GM23338 (cell line): ENCODE data around the gene TMPRSS3. TPM values are rescaled to one million over a fixed set of nuclear protein-coding genes. Genes with fewer than 3 reads are reported as not detected.

Experiments
- ATAC-seq: fragments of 200-7000 bp; cut with Tn5 transposase; 3 replicates; pipeline ENCODE4 v1.9.1; 2020
- DNase-seq: peaks from one replicate; pipeline ENCODE4 v3.0.0-alpha.2; 2015; ENCODE audit warnings: low spot score
- H2AFZ ChIP-seq: fragments of 200-600 bp; sonication (generic); 2 replicates; pipeline ENCODE4 v1.8.0; 2016; ENCODE audit warnings: antibody characterized with exemption, mild to moderate bottlenecking, moderate library complexity
- H3F3A ChIP-seq: fragments of 200-600 bp; sonication (generic); replicated peaks from 2 replicates; pipeline ENCODE4 v1.8.0; 2017; ENCODE audit warnings: antibody characterized with exemption, mixed run types, low read depth
- H3K27ac ChIP-seq: fragments of 200-600 bp; sonication (generic); 2 replicates; pipeline ENCODE4 v1.6.1; 2016; ENCODE audit warnings: low read depth
- H3K27me3 ChIP-seq: fragments of 200-600 bp; sonication (generic); 2 replicates; pipeline ENCODE4 v1.8.0; 2016; ENCODE audit warnings: mild to moderate bottlenecking, mixed run types, moderate library complexity; ENCODE audit not compliant: insufficient read depth
- H3K36me3 ChIP-seq: fragments of 200-600 bp; sonication (generic); 2 replicates; pipeline ENCODE4 v1.8.0; 2016; ENCODE audit warnings: mild to moderate bottlenecking; ENCODE audit not compliant: insufficient read depth
- H3K4me1 ChIP-seq: fragments of 200-600 bp; sonication (generic); 2 replicates; pipeline ENCODE4 v1.8.0; 2016; ENCODE audit warnings: mild to moderate bottlenecking, moderate library complexity; ENCODE audit not compliant: insufficient read depth
- H3K4me2 ChIP-seq: fragments of 200-600 bp; sonication (generic); 2 replicates; pipeline ENCODE4 v1.7.1; 2017; ENCODE audit warnings: mixed run types
- H3K4me3 ChIP-seq: fragments of 200-600 bp; sonication (generic); 2 replicates; pipeline ENCODE4 v1.6.1; 2016; ENCODE audit warnings: mixed run types
- H3K79me2 ChIP-seq: fragments of 200-600 bp; sonication (generic); replicated peaks from 2 replicates; pipeline ENCODE4 v1.8.0; 2017; ENCODE audit warnings: mild to moderate bottlenecking; ENCODE audit not compliant: insufficient read depth
- H3K9me2 ChIP-seq: fragments of 200-600 bp; sonication (generic); 2 replicates; pipeline ENCODE4 v1.8.0; 2017; ENCODE audit not compliant: insufficient read depth
- H4K20me1 ChIP-seq: fragments of 200-600 bp; sonication (generic); replicated peaks from 2 replicates; pipeline ENCODE4 v1.8.0; 2017; ENCODE audit warnings: mild to moderate bottlenecking; ENCODE audit not compliant: insufficient read depth
- H3K27ac Mint-ChIP-seq: 2 replicates; pipeline ENCODE4 v1.8.0; 2020; ENCODE audit warnings: inconsistent platforms, mild to moderate bottlenecking, moderate library complexity, mixed read lengths
- H3K27me3 Mint-ChIP-seq: 3 replicates; pipeline ENCODE4 v1.8.0; 2022; ENCODE audit warnings: low read depth, mild to moderate bottlenecking, moderate library complexity, mixed read lengths, inconsistent platforms; ENCODE audit not compliant: insufficient read depth, poor library complexity
- H3K36me3 Mint-ChIP-seq: 3 replicates; pipeline ENCODE4 v1.8.0; 2021; ENCODE audit warnings: low read depth, mild to moderate bottlenecking, inconsistent platforms, moderate library complexity, mixed read lengths
- H3K4me1 Mint-ChIP-seq: 3 replicates; pipeline ENCODE4 v1.8.0; 2020; ENCODE audit warnings: mild to moderate bottlenecking, inconsistent platforms, mixed read lengths
- H3K4me3 Mint-ChIP-seq: 3 replicates; pipeline ENCODE4 v1.8.0; 2021; ENCODE audit warnings: moderate library complexity, mild to moderate bottlenecking, inconsistent platforms, mixed read lengths
- H3K9me3 Mint-ChIP-seq: 3 replicates; pipeline ENCODE4 v1.8.0; 2020; ENCODE audit warnings: moderate library complexity, mild to moderate bottlenecking, inconsistent platforms, mixed read lengths
- CREB1 ChIP-seq: fragments of 250-450 bp; sonication (Bioruptor Pico); IDR thresholded peaks from 2 replicates; pipeline ENCODE4 v1.5.0; 2020; ENCODE audit warnings: low read depth, mild to moderate bottlenecking, moderate library complexity
- EZH2 ChIP-seq: fragments of 200-600 bp; sonication (generic); IDR thresholded peaks from one replicate; pipeline ENCODE4 v1.8.0; 2017; ENCODE audit warnings: antibody characterized with exemption, mild to moderate bottlenecking, low read depth; ENCODE audit not compliant: unreplicated experiment
- EZH2phosphoT487 ChIP-seq: fragments of 200-600 bp; sonication (generic); IDR thresholded peaks from one replicate; pipeline ENCODE4 v1.8.1; 2018; ENCODE audit warnings: antibody characterized with exemption; ENCODE audit not compliant: unreplicated experiment
- JUNB ChIP-seq: IDR thresholded peaks from one replicate; pipeline ENCODE4 v1.6.1; 2016; ENCODE audit warnings: antibody characterized with exemption; ENCODE audit not compliant: unreplicated experiment
- NANOG ChIP-seq: IDR thresholded peaks from 2 replicates; pipeline ENCODE4 v1.6.1; 2016; ENCODE audit warnings: antibody characterized with exemption, borderline replicate concordance
- POLR2AphosphoS5 ChIP-seq: IDR thresholded peaks from 2 replicates; pipeline ENCODE4 v1.6.1; 2016; ENCODE audit warnings: antibody characterized with exemption, low read depth
- STAT1 ChIP-seq: IDR thresholded peaks from one replicate; pipeline ENCODE4 v1.6.1; 2016; ENCODE audit warnings: antibody characterized with exemption; ENCODE audit not compliant: unreplicated experiment
- ZNF114 ChIP-seq: fragments of 250-450 bp; sonication (Bioruptor Pico); IDR thresholded peaks from 2 replicates; pipeline ENCODE4 v1.5.0; 2020; ENCODE audit warnings: mild to moderate bottlenecking, moderate library complexity
- ZNF331 ChIP-seq: fragments of 250-450 bp; sonication (Bioruptor Pico); IDR thresholded peaks from 2 replicates; pipeline ENCODE4 v1.5.0; 2020; ENCODE audit warnings: low read depth, mild to moderate bottlenecking, moderate library complexity
- polyA plus RNA-seq: library from polyadenylated mRNA; unstranded; fragments of >200 nt; fragmentation: Nextera tagmentation; extraction: Ambion mirVana; gene quantifications from 2 replicates; pipeline ENCODE4 v1.2.1, GENCODE V29; 2016
- total RNA-seq: library from RNA; depleted of rRNA; stranded (reverse); fragments of >200 nt; shearing (Covaris generic); gene quantifications from 2 replicates; pipeline ENCODE4 v1.2.3, GENCODE V29; 2014
- TF ChIP-seq, protein P1 (sequence below): IDR thresholded peaks from 2 replicates; pipeline ENCODE4 v1.6.1; 2016; ENCODE audit warnings: antibody characterized with exemption
- TF ChIP-seq, protein P2 (sequence below): IDR thresholded peaks from one replicate; pipeline ENCODE4 v1.6.1; 2018; ENCODE audit warnings: antibody characterized with exemption; ENCODE audit not compliant: unreplicated experiment
- TF ChIP-seq, protein P3 (sequence below), 2 experiments: fragments of 200-600 bp in 1 of 2; sonication (generic) in 1 of 2; conservative IDR thresholded peaks; 2 replicates each; pipeline versions ENCODE4 v1.5.1 to v1.6.1; 2016 to 2017; ENCODE audit warnings: antibody characterized with exemption in 2 of 2, low read depth in 2 of 2, mild to moderate bottlenecking in 2 of 2, moderate library complexity in 1 of 2

The TMPRSS3 gene
- total and polyA plus RNA-seq, 2 experiments from 2014 or later, result 0.17 TPM; not detected in 1

DNA sequence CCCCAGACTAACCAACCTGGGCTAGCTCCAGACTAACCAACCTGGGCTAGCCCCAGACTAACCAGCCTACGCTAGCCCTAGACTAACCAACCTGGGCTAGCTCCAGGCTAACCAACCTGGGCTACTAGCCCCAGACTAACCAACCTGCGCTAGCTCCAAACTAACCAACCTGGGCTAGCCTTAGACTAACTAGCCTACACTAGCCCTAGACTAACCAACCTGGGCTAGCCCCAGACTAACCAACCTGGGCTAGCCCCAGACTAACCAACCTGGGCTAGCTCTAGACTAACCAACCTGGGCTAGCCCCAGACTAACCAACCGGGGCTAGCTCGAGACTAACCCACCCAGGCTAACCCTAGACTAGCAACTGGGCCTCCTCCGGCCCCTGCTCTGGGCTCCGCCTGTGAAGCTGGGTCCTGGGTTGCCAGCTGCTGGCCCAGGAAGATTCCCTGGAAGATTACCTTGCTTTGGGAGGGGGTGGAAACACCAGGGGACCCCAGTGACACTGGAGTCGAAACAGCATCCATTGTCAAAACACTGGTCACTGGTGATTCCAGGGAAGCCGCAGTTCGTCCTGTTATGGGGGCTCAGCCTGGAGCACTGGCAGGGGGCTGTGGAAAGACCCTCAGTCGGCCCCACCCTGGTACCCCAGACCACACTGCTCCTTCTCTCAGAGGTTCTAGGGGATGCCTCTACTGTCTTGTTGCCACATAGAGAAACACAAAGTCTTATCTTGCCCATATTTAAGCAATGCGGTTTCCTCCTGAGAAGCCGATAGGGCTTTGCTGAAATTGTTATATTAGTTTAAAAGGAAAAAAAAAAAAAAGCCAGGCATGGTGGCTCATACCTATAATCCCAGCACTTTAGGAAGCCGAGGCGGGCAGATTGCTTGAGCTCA, 46.2 kb downstream of the TMPRSS3 start (continued):
- TF ChIP-seq, protein P1, sequence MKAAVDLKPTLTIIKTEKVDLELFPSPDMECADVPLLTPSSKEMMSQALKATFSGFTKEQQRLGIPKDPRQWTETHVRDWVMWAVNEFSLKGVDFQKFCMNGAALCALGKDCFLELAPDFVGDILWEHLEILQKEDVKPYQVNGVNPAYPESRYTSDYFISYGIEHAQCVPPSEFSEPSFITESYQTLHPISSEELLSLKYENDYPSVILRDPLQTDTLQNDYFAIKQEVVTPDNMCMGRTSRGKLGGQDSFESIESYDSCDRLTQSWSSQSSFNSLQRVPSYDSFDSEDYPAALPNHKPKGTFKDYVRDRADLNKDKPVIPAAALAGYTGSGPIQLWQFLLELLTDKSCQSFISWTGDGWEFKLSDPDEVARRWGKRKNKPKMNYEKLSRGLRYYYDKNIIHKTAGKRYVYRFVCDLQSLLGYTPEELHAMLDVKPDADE, result no peak
- TF ChIP-seq CREB1 (CRISPR knock-in tag), result no peak
- TF ChIP-seq, protein P2, sequence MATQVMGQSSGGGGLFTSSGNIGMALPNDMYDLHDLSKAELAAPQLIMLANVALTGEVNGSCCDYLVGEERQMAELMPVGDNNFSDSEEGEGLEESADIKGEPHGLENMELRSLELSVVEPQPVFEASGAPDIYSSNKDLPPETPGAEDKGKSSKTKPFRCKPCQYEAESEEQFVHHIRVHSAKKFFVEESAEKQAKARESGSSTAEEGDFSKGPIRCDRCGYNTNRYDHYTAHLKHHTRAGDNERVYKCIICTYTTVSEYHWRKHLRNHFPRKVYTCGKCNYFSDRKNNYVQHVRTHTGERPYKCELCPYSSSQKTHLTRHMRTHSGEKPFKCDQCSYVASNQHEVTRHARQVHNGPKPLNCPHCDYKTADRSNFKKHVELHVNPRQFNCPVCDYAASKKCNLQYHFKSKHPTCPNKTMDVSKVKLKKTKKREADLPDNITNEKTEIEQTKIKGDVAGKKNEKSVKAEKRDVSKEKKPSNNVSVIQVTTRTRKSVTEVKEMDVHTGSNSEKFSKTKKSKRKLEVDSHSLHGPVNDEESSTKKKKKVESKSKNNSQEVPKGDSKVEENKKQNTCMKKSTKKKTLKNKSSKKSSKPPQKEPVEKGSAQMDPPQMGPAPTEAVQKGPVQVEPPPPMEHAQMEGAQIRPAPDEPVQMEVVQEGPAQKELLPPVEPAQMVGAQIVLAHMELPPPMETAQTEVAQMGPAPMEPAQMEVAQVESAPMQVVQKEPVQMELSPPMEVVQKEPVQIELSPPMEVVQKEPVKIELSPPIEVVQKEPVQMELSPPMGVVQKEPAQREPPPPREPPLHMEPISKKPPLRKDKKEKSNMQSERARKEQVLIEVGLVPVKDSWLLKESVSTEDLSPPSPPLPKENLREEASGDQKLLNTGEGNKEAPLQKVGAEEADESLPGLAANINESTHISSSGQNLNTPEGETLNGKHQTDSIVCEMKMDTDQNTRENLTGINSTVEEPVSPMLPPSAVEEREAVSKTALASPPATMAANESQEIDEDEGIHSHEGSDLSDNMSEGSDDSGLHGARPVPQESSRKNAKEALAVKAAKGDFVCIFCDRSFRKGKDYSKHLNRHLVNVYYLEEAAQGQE, result no peak
- TF ChIP-seq JUNB, result no peak
- TF ChIP-seq ZNF331 (CRISPR knock-in tag), result no peak
- no peak for TF ChIP-seq POLR2AphosphoS5
- TF ChIP-seq NANOG, result no peak
- TF ChIP-seq ZNF114 (CRISPR knock-in tag), result no peak

DNA sequence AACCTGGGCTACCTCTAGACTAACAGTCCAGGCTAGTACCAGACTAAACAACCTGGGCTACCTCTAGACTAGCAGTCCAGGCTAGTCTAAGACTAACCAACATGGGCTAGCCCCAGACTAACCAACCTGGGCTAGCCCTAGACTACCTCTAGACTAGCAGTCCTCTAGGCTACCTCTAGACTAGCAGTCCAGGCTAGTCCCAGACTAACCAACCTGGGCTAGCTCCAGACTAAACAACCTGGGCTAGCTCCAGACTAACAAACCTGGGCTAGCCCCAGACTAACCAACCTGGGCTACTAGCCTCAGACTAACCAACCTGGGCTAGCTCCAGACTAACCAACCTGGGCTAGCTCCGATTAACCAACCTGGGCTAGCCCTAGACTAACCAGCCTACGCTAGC, 47.1 kb downstream of the TMPRSS3 start:
- H3K4me1 ChIP-seq, result no peaks in the 10 kb centered on the region
- ATAC-seq, result no peak
- H3F3A ChIP-seq, result no peaks in the 10 kb centered on the region
- no peaks in the 10 kb centered on the region for H3K79me2 ChIP-seq
- peaks cover 16% of the 10 kb centered on the region for H3K27me3 Mint-ChIP-seq
- no peak overlapping the region for H3K4me2 ChIP-seq
- no peaks in the 10 kb centered on the region for H3K4me1 Mint-ChIP-seq
- H3K4me3 Mint-ChIP-seq, result no peak overlapping the region
- H3K9me2 ChIP-seq, result 0 out of 2 replicates have a peak, but pooled peaks cover 9% of the 10 kb centered on the region
- H4K20me1 ChIP-seq, result no peaks in the 10 kb centered on the region
- H3K36me3 ChIP-seq, result no peaks in the 10 kb centered on the region
- H3K4me3 ChIP-seq, result no peak overlapping the region
- H3K27ac Mint-ChIP-seq, result no peak overlapping the region
- no peaks in the 10 kb centered on the region; the same call in 2 of the 3 replicates for H3K36me3 Mint-ChIP-seq
- peaks cover 4% of the 10 kb centered on the region; the same call in 2 of the 3 replicates for H3K9me3 Mint-ChIP-seq
- H3K27ac ChIP-seq, result no peak overlapping the region
- DNase-seq, result no peak
- H2AFZ ChIP-seq, result no peak overlapping the region
- H3K27me3 ChIP-seq, result no peaks in the 10 kb centered on the region
- no peak for TF ChIP-seq ZNF331 (CRISPR knock-in tag)
- TF ChIP-seq, protein P2, result no peak
- TF ChIP-seq, protein P3, sequence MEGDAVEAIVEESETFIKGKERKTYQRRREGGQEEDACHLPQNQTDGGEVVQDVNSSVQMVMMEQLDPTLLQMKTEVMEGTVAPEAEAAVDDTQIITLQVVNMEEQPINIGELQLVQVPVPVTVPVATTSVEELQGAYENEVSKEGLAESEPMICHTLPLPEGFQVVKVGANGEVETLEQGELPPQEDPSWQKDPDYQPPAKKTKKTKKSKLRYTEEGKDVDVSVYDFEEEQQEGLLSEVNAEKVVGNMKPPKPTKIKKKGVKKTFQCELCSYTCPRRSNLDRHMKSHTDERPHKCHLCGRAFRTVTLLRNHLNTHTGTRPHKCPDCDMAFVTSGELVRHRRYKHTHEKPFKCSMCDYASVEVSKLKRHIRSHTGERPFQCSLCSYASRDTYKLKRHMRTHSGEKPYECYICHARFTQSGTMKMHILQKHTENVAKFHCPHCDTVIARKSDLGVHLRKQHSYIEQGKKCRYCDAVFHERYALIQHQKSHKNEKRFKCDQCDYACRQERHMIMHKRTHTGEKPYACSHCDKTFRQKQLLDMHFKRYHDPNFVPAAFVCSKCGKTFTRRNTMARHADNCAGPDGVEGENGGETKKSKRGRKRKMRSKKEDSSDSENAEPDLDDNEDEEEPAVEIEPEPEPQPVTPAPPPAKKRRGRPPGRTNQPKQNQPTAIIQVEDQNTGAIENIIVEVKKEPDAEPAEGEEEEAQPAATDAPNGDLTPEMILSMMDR (conservative IDR thresholded peaks at IDR 0.05; ENCODE audit: low read depth in 2 of 2), result no peak
- TF ChIP-seq CREB1 (CRISPR knock-in tag), result no peak
- TF ChIP-seq EZH2phosphoT487, result no peak
- TF ChIP-seq, protein P1, result no peak
- no peak for TF ChIP-seq EZH2
- TF ChIP-seq NANOG, result no peak
- TF ChIP-seq STAT1, result no peak
- no peak for TF ChIP-seq ZNF114 (CRISPR knock-in tag)
